ENCODE results near the gene KLHL40. TPM values are rescaled to one million over a fixed set of nuclear protein-coding genes. Genes with fewer than 3 reads are reported as not detected.
A peak's percentile ranks its signal among the peaks of the same experiment; 100 is the strongest.

KLHL40 gene
- total RNA-seq, 1 experiment from 2014 or later: not detected

GRCh38 chr3:42653303-42653559, 32.1 kb upstream of the KLHL40 start:
- intact Hi-C loops (cut with micrococcal nuclease; ENCODE audit: unreplicated experiment) (loop anchor here (5.0 kb wide), 1 partner anchor 89 kb away; no protein-coding TSS in a partner anchor), in situ Hi-C loops (cut with HindIII; ENCODE audit: low pct_unique_long_range_greater_than_20kb, low sequenced_read_pairs) (no loop called here)
- ChIA-PET POLR2A (no interaction called here), CTCF (no interaction called here)
- no TSS peak for BruUV-seq (replicated peaks)
- Histone ChIP-seq H3K27me3 (ENCODE audit: control insufficient read depth, insufficient read depth, low read length) (no peaks in the 10 kb centered on the region), H3K36me3 (ENCODE audit: control insufficient read depth, insufficient read depth, low read length) (no peaks in the 10 kb centered on the region), H3K27ac (ENCODE audit: low read length) (no peak overlapping the region), H3K4me1 (ENCODE audit: control insufficient read depth, insufficient read depth, low read length) (peaks cover 16% of the 10 kb centered on the region), H3K9me3 (ENCODE audit: control insufficient read depth, insufficient read depth, low read depth, low read length) (no peaks in the 10 kb centered on the region), H3K4me3 (ENCODE audit: low read depth in 2 of 2, low read length in 2 of 2) (peak overlapping the region; percentile 43 to 49)
- peak; percentile 17; the same call in 1 of the 2 replicates for ATAC-seq
- DNase-seq (ENCODE audit: low read depth, low spot score): no peak
- TF ChIP-seq CTCF (IDR thresholded peaks at IDR 0.05) (no peak), POLR2AphosphoS5 (IDR thresholded peaks at IDR 0.05; ENCODE audit: low read depth, low read length) (no peak), TCF7L2 (IDR thresholded peaks at IDR 0.05; ENCODE audit: low read depth, low read length) (no peak), SIN3A (IDR thresholded peaks at IDR 0.05; ENCODE audit: borderline replicate concordance, insufficient read depth, low read depth, low read length) (no peak), REST (IDR thresholded peaks at IDR 0.05; ENCODE audit: insufficient read depth in 1 of 2, low read depth in 2 of 2, low read length in 1 of 2) (no peak)

- BruUV-seq (replicated peaks): no TSS peak
- in situ Hi-C loops (cut with HindIII; ENCODE audit: low pct_unique_long_range_greater_than_20kb, low sequenced_read_pairs) (no loop called here), intact Hi-C loops (cut with micrococcal nuclease; ENCODE audit: unreplicated experiment) (loop anchor here (5.0 kb wide), 1 partner anchor 89 kb away; no protein-coding TSS in a partner anchor)
- ChIA-PET CTCF (interaction anchor here (0.7 kb wide), 1 partner anchor 48 kb away, joined by 5 read pairs; no protein-coding TSS in a partner anchor), POLR2A (no interaction called here)
- ATAC-seq (peak; percentile 40), DNase-seq (ENCODE audit: low read depth, low spot score) (no peak)
- Histone ChIP-seq H3K27ac (ENCODE audit: low read length) (no peak within 1 kb of the TSS), H3K27me3 (ENCODE audit: control insufficient read depth, insufficient read depth, low read length) (no peaks in the 10 kb centered on the region), H3K9me3 (ENCODE audit: control insufficient read depth, insufficient read depth, low read depth, low read length) (no peaks in the 10 kb centered on the region), H3K4me3 (ENCODE audit: low read depth in 2 of 2, low read length in 2 of 2) (peak within 1 kb of the TSS; percentile 48 to 49), H3K4me1 (ENCODE audit: control insufficient read depth, insufficient read depth, low read length) (peaks cover 16% of the 10 kb centered on the region), H3K36me3 (ENCODE audit: control insufficient read depth, insufficient read depth, low read length) (no peaks in the 10 kb centered on the region)
- TF ChIP-seq TCF7L2 (IDR thresholded peaks at IDR 0.05; ENCODE audit: low read depth, low read length) (no peak), SIN3A (IDR thresholded peaks at IDR 0.05; ENCODE audit: borderline replicate concordance, insufficient read depth, low read depth, low read length) (no peak), POLR2AphosphoS5 (IDR thresholded peaks at IDR 0.05; ENCODE audit: low read depth, low read length) (no peak)
Measured at GRCh38 chr3:42653560-42654330, 31.6 kb upstream of the KLHL40 start, which contains the start of gene ZBTB47. ZBTB47 (plus strand) TSS chr3:42653697; CDS start chr3:42658356, 4,659 bp downstream.

Data from Panc1 (cell line).